GM18520 (cell line): ENCODE data around the gene DDIAS.
"Not testable (repeated sequence)": the region's sequence is repeated elsewhere in the genome, so short reads cannot be mapped to it uniquely, and the experiment has no call there.

Experiments used
- ATAC-seq: cut with Tn5 transposase; IDR thresholded peaks from one replicate; pipeline ENCODE4 v1.9.1; 2021; ENCODE audit not compliant: unreplicated experiment

DDIAS gene

DNA sequence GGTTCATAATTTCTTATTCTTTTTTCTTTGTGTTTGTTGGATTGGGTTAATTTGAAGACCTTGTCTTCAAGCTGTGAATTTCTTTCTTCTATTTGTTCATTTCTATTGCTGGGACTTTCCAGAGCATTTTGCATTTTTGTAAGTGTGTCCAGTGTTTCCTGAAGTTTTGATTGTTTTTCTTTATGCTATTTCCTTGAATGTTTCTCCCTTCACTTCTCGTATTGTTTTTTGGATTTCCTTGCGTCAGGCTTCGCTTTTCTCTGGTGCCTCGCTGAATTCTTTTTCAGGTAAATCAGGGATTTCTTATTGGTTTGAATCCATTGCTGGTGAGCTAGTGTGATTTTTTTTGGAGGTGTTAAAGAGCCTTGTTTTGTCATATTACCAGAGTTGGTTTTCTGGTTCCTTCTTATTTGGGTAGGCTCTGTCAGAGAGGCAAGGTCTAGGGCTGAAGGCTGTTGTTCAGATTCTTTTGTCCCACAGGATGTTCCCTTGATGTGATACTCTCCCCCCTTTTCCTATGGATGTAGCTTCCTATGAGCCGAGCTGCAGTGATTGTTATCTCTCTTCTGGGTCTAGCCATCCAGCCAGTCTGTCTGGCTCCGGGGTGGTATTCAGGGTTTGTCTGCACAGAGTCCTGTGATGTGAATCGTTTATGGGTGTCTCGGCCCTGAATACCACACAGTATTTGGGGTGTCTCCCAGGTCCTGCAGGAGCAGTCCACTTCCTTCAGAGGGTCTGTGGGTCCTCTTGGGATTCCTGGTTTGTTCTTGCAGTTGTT lies 21.0 kb downstream of the DDIAS start:
- not testable (repeated sequence) for ATAC-seq

DNA sequence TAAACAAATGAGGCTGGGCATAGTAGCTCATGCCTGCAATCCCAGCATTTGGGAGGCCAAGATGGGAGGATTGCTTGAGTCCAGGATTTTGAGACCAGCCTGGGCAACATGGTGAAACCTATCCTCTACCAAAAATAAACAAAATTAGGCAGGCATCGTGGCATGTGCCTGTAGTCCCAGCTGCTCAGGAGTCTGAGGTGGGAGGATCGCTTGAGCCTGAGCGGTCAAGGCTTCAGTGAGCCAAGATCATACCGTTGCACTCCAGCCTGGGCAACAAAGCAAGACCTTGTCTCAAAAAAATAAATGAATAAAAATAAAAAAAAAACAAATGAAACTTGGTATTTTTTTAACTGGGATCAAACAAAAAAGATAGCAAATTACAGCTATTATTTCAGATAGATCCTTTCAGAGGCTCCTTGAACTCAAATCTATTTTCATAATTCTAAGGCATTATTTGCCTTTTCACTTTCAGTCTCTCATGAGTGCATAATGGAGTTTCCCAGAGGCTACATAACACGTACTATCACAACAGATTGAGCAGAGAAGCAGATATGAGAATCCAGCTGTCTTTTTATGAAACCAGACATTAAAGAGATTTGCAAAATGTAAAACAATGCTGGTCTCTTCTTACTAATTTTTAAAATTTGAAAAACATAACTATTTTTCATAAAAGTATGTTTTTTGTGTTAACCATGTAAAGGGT lies 23.1 kb downstream of the DDIAS start:
- no peak for ATAC-seq

DNA sequence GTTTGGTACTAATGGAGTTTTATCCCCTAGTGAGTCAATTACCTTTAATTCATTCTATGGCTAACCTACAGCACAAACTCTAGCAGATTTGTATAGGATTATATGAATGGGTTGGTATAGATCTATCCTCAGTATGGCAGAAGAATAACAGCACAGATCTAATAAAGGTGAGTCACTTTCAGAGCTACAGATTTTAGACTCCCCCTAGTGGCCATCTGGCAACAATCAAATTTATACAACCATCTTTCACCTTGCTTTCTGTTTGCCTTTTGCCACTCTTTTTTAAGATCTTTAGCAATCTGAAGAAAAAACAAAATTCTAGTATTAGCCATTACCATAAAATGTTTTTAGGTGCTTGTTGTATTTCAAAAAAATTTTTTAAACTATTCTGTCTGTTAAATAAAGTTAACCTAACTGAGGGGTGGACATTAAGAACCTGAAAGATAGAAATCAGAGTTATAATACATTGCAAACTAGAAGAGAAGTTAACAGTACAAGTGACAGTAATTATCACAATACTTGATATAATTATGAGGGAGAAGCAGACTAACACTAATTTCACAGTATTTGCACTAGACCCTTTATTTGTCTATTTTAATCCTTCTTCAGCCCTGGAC lies 25.8 kb downstream of the DDIAS start:
- peak; percentile 54 for ATAC-seq

DNA sequence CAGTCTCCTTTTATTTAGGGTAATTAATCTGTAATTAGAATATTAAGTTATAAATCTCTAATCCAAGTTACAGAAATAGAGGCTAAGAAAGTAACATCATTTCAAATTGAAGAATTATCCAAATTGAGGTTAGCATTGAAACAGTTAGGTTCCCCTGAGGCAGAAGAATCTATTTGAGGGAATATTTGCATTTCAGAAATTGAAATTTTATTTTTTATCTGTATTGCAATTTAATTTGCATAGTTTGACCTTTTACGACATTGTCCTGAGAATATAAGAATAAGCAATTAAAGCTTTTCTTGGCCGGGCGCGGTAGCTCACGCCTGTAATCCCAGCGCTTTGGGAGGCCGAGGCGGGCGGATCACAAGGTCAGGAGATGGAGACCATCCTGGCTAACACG lies 27.6 kb downstream of the DDIAS start:
- no peak for ATAC-seq

DNA sequence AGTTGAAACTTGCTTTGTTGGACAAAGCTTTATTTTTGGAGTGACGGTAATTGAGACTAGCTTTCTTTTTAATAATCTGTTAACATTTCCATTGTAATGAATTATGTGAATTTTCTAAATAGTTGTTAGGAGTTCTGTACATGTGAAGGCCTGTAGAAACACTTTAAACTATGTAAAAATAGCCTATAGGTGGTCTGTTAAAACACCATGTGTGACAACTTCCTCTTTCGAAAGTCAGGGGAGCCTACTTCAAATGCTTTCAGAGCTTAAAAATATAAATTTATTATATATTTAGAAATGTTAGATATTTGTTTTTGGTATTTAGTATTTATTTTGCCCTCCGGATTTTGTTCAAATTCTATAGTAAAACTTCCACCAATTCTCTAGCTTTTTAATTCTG lies 28.7 kb downstream of the DDIAS start:
- ATAC-seq: no peak

DNA sequence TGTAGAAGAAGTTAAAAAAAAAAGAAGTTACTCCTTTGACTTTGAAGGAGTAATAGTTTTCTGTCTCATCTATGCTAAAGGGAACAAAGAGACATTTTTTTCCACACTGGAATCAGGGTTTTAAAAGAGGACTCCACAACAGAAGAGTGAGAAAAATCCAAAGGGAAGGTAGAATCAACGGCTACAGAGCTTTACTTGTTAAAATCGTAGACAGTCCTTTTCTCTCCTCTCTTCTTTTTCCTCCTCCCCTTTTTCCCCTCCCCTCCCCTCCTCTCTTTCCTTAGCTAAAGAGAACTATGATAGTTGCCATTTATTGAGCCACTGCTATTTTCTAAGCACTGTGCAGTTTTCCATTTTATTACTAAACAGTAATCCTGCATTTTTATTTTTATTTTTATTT lies 29.2 kb downstream of the DDIAS start:
- no peak for ATAC-seq

DNA sequence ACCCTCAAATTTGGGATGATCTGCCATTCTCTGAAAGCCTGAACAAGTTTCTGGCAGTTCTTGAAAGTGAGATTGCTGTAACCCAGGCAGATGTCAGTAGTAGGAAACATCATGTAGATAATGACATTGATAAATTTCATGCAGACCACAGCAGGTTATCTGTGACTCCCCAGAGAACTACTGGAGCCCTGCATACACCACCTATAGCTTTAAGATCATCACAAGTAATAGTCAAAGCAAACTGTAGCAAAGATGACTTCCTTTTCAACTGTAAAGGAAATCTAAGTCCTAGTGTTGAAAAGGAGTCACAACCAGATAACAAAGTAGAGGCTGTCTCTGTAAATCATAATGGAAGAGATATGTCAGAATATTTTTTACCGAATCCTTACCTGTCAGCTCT lies 31.0 kb downstream of the DDIAS start:
- ATAC-seq: no peak

DNA sequence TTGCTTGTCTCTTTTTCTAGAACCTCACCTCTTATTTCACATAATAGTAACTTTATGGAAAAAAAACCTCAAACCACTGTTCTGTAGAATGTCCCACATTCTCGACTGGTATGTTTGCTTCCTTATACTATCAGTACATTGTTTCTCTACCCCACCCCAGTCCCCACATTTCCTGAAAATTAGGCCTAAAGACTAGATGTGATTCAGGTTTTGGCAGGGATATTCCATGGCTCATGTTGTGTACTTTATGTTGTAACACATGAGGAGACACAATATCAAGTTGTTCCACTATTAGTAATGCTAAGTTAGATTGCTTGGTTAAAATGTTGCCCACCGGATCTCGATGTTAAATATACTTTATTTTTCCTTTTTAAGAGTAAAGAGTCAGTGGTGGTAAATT lies 34.7 kb downstream of the DDIAS start:
- no peak for ATAC-seq

DNA sequence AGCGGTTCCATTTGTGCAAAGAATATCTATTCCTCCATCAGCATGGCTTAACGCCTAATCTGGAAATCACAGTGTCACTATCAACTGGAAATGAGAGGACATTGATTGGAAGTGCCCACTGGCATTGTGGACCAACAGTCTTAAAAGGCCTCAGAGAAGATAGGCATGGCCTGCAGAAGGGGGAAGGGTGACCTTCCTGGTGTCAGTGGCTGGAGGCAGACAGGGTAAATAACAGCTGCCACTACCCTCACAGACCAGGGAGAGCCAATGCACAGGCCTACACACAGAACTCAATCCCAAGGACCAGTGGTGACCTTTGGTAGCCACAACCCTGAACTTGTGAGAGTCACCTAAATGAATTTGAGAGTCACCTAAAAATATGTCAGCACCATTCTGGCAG lies 36.0 kb downstream of the DDIAS start:
- ATAC-seq: no peak

DNA sequence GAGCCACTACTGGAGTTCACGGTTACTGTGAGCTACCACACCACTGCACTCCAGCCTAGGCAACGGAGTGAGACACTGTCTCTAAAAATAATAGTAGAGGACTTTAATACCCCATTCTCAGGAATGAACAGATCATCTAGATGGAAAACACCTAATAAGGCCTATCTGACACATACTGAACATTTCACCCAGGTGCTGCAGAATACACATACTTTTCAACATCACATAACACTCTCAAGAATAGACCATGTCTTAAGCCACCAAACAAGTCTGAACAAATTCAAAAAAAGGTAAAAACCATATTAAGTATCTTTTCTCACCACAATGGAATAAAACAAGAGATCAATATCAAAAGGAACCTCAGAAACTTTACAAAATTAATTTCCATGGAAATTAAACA lies 37.9 kb downstream of the DDIAS start:
- no peak for ATAC-seq

DNA sequence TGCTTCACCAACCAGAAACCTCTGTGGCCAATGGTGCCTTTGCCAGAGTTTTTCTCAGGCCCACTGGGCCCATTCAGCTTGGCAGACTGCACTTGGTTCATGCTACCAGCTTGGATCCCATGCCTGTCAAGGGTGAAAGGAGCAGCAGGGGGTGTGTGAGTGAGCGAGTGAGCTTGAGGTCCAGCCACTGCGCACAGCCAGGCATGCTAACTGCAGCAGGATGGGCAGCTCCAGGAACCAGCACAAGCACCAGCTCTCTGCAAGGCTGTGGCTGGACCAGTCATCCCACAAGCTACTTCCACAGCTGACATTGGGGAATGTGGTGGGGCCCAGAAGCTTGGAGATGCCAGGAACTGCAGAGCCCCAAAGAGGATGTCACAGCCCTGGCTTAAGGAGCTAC lies 40.8 kb downstream of the DDIAS start:
- ATAC-seq: no peak

DNA sequence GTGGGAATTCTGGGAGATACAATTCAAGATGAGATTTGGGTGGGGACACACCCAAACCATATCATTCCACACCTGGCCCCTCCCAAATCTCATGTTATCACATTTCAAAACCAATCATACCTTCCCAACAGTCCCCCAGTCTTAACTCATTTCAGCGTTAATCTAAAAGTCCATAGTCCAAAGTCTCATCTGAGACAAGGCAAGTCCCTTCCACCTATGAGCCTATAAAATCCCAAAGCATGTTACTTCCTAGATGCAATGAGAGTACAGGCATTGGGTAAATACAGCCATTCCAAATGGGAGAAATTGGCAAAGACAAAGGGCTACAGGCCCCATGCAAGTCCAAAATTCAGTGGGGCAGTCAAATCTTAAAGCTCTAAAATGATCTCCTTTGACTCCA lies 41.9 kb downstream of the DDIAS start:
- ATAC-seq: not testable (repeated sequence)

DNA sequence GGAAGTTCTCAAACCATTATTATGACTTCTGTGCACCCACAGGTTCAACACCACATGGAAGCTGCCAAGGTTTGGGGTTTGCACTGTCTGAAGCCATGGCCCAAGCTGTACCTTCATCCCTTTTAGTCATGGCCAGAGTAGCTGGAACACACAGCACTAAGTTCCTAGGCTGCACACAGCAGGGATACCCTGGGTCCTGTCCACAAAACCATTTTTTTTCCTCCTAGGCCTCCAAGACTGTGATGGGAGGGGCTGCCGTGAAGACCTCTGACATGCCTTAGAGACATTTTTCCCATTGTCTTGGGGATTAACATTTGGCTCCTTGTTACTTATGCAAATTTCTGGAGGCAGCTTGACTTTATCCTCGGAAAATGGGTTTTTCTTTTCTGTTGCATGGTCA lies 42.7 kb downstream of the DDIAS start:
- no peak for ATAC-seq

DNA sequence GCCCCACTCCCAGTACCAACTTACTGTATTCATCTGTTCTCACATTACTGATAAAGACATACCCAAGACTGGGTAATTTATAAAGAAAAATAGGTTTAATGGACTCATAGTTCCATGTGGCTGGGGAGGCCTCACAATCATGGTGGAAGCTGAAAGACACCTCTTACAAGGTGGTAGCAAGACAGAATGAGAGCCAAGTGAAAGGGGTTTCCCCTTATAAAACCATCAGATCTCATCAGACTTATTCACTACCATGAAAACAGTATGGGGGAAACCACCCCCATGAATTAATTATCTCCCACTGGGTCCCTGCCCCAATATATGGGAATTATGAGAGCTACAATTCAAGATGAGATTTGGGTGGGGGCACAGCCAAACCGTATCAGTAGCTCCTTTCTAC lies 43.5 kb downstream of the DDIAS start:
- not testable (repeated sequence) for ATAC-seq

DNA sequence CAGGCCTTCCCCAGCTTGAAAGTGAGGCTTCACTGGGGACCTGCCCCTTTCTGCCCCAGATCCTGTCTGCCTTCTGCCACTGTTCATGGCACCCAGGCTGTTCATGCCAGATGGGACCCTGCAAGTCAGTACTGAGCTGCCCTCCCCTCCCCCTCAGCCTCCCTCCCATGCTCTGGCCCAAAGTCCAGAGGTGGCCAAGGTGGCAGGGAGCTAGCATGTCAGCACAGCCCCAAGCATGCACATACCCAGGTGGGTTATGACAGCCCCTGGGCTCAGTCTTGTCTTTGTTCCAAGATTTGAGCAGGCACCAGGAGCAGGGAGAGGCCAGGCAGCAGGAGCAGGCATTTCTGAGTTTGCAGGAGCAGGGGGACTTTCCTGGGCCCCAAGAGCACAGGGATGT lies 44.1 kb downstream of the DDIAS start:
- ATAC-seq: no peak

DNA sequence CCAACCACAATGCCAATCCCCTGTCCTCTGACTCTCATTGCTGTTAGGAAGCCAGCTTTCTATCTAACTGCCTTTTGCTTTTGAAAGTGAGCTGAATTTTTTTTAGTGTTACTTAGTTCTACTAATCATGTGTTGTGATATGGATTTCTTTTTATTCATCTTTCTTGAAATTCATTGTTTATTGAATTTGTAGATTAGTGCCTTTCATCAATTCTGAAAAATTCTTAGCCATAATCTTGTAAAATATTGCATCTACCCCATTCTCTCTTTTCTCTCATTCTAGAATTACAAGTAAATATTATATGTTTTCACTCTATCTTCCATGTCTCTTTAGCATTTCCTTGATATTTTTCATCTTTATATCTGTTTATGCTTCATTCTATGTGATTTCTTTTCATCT lies 47.8 kb downstream of the DDIAS start:
- no peak for ATAC-seq

DNA sequence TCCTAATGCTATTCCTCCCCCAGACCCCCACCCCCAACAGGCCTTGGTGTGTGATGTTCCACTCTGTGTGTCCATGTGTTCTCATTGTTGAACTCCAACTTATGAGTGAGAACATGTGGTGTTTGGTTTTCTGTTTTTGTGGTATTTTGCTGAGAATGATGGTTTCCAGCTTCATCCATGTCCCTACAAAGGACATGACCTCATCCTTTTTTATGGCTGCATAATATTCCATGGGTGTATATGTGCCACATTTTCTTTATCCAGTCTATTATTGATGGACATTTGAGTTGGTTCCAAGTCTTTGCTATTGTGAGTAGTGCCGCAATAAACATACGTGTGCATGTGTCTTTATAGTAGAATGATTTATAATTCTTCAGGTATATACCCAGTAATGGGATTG lies 49.0 kb downstream of the DDIAS start:
- not testable (repeated sequence) for ATAC-seq

DNA sequence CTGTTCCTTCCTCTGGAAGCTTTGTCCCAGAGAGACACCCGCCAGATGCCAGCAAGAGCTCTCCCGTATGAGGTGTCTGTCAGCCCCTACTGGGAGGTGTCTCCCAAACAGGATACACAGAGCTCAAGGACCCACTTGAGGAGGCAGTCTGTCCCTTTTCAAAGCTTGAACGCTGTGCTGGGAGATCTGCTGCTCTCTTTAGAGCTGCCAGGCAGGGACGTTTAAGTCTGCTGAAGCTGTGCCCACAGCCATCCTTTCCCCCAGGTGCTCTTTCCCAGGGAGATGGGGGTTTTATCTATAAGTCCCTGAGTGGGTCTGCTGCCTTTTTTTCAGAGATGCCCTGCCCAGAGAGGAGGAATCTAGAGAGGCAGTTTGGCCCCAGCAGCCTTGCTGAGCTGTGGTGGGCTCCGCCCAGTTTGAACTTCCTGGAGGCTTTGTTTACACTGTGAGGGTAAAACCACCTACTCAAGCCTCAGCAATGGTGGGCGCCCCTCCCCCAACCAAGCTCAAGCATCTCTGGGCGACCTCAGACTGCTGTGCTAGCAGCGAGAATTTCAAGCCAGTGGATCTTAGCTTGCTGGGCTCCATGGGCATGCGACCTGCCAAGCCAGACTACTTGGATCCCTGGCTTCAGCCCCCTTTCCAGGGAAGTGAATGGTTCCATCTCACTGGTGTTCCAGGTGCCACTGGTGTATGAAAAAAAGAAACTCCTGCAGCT lies 54.4 kb downstream of the DDIAS start:
- ATAC-seq: not testable (repeated sequence)

DNA sequence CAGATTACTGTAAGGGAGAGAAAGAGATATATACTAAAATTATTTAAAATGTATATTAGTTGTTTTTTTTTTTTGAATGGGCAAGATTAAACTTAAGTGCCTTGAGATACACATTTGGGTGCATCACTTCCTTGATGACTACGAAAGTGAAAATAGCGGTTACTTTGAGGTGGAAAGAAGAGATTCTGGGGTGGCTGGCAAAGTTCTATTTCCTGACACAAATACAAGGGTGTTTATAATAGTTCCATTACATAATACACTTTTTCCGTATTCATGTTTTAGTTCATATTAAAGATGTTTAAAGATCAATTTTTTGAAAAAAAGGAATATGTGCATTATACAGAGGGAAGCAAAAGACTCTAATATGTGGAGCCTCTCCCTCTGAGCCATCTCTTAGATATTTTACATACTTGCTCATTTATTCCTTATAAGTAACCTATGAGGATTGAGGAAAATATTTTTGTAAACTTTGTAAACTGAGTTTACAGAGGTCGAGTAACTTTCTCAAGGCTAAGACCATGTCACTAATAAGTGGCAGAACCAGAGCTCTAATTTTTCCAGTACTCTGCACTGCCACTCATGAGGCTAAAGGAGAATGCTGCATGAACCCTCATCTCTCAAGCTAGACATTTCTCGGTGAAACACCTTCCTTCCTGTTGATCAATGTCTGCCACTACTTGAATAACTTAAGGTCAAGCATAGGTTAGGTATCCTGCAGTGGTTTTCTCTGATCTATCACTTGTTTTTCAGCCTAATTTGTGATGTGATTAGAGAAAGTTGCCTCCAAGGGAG lies 58.6 kb downstream of the DDIAS start:
- ATAC-seq: peak; percentile 80

DNA sequence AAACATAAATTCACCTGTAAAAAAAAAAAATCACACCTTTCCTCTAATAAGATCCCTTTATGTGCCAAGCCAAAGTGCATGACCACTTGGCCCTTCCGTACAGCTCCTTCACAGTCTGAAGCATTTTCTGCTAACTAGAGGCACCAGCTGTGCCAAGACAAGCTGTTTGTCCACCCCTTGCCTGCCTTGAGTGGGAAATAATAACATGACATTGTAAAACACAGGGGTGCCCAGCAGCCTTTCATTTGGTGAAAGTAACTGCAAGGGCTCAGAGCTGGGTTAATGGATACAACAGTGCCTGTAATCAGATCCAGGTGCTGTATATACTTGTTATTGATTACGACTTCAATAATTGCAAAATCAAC lies 59.2 kb downstream of the DDIAS start:
- peak; percentile 4 for ATAC-seq

DNA sequence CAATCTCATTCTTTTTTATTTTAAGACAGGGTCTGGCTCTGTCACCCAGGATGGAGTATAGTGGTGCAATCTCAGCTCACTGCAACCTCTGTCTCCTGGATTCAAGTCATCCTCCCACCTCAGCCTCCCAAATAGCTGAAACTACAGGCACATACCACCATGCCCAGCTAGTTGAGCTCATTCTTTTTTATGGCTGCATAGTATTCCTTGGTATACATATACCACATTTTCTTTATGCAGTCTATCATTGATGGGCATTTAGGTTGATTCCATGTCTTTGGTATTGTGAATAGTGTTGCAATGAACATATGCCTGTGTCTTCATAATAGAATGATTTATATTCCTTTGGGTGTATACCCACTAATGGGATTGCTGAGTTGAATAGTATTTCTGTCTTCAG lies 60.5 kb downstream of the DDIAS start:
- ATAC-seq: not testable (repeated sequence)
